B cell (primary cell): ENCODE results near the gene MTUS2. TPM values are rescaled to one million over a fixed set of nuclear protein-coding genes. Genes with fewer than 3 reads are reported as not detected.

ENCODE experiments used
- ATAC-seq: fragments of 200-7000 bp; cut with Tn5 transposase; one replicate; pipeline ENCODE4 v1.10.0; 2021; ENCODE audit warnings: low read depth, mild to moderate bottlenecking, moderate number of reproducible peaks, moderate library complexity
- CTCF ChIA-PET: fragments of 350-600 bp; sonication (Branson Sonifier 250); formaldehyde crosslinking; loops from one replicate; lab custom pipeline; 2021; ENCODE audit warnings: antibody characterized with exemption, inconsistent platforms; lab: Charles Lee
- POLR2A ChIA-PET: fragments of 350-600 bp; sonication (Branson Sonifier 250); formaldehyde crosslinking; loops from one replicate; lab custom pipeline; 2021; ENCODE audit warnings: antibody characterized with exemption; lab: Charles Lee
- DNase-seq: peaks from one replicate; pipeline ENCODE4 v3.0.0; 2013
- H2AFZ ChIP-seq: 2 replicates; pipeline ENCODE4 v1.6.1; 2012; ENCODE audit warnings: mild to moderate bottlenecking, low read depth, low read length; ENCODE audit not compliant: insufficient read depth, poor library complexity, severe bottlenecking
- H3K27ac ChIP-seq, 2 donors: 1 replicate in 1 of 2; 2 replicates in 1 of 2; pipeline ENCODE4 v1.5.1; 2012 to 2013; ENCODE audit warnings: low read length in 2 of 2, mild to moderate bottlenecking in 2 of 2, moderate library complexity in 1 of 2
- H3K27me3 ChIP-seq, 4 experiments: fragments of 200-600 bp in 1 of 4; sonication (generic) in 1 of 4; replicated peaks in 1 of 4; 1 replicate in 2 of 4; 2 replicates in 2 of 4; pipeline versions ENCODE4 v1.6.1 to v1.7.0; 2013 to 2016; ENCODE audit warnings: low read length in 3 of 4, mild to moderate bottlenecking in 2 of 4, mixed read lengths in 1 of 4, moderate library complexity in 1 of 4; ENCODE audit not compliant: insufficient read depth in 4 of 4, control insufficient read depth in 3 of 4; ENCODE audit errors: control extremely low read depth in 1 of 4
- H3K36me3 ChIP-seq, 2 experiments: replicated peaks in 1 of 2; 1 replicate in 1 of 2; 2 replicates in 1 of 2; pipeline versions ENCODE4 v1.6.1 to v1.7.1; 2013; ENCODE audit warnings: low read length in 1 of 2; ENCODE audit not compliant: insufficient read depth in 2 of 2, control insufficient read depth in 1 of 2; ENCODE audit errors: control extremely low read depth in 1 of 2, extremely low read depth in 1 of 2
- H3K4me1 ChIP-seq, 2 donors: fragments of 200-600 bp in 1 of 2; sonication (generic) in 1 of 2; 1 replicate in 1 of 2; 2 replicates in 1 of 2; pipeline versions ENCODE4 v1.5.1 to v1.6.1; 2013 to 2017; ENCODE audit warnings: low read length in 2 of 2; ENCODE audit not compliant: control insufficient read depth in 2 of 2, insufficient read depth in 2 of 2
- H3K4me2 ChIP-seq: replicated peaks from 2 replicates; pipeline ENCODE3; 2012; ENCODE audit warnings: mild to moderate bottlenecking, low read depth, low read length; ENCODE audit not compliant: poor library complexity, severe bottlenecking
- H3K4me3 ChIP-seq, 5 experiments: fragments of 200-600 bp in 1 of 5; sonication (generic) in 1 of 5; 1 replicate in 3 of 5; 2 replicates in 2 of 5; pipeline versions ENCODE4 v1.5.1 to v1.7.0; 2011 to 2016; ENCODE audit warnings: low read length in 4 of 5, mild to moderate bottlenecking in 4 of 5, low read depth in 2 of 5, control low read depth in 1 of 5, moderate library complexity in 1 of 5; ENCODE audit not compliant: insufficient read depth in 1 of 5; ENCODE audit errors: control extremely low read depth in 1 of 5, extremely low read depth in 1 of 5
- H3K79me2 ChIP-seq: fragments of 200-600 bp; sonication (generic); one replicate; pipeline ENCODE4 v1.6.0; 2016; ENCODE audit warnings: low read length; ENCODE audit not compliant: control insufficient read depth, insufficient read depth
- H3K9ac ChIP-seq: fragments of 200-600 bp; sonication (generic); 2 replicates; pipeline ENCODE4 v1.6.1; 2017; ENCODE audit warnings: mild to moderate bottlenecking, low read length, moderate library complexity
- H3K9me3 ChIP-seq, 3 donors: one replicate each; pipeline versions ENCODE4 v1.6.1 to v1.7.1; 2013; ENCODE audit warnings: low read length in 2 of 3; ENCODE audit not compliant: control insufficient read depth in 2 of 3, insufficient read depth in 1 of 3; ENCODE audit errors: control extremely low read depth in 1 of 3
- H4K20me1 ChIP-seq: 2 replicates; pipeline ENCODE4 v1.6.0; 2012; ENCODE audit warnings: mild to moderate bottlenecking, low read length; ENCODE audit not compliant: insufficient read depth, control insufficient read depth, poor library complexity, severe bottlenecking
- H3K27ac Mint-ChIP-seq: one replicate; pipeline ENCODE4 v1.8.0; 2021; ENCODE audit warnings: mixed read lengths
- H3K27me3 Mint-ChIP-seq: one replicate; pipeline ENCODE4 v1.8.0; 2021; ENCODE audit warnings: mixed read lengths
- H3K4me1 Mint-ChIP-seq: one replicate; pipeline ENCODE4 v1.8.0; 2021; ENCODE audit warnings: mixed read lengths
- H3K4me3 Mint-ChIP-seq: one replicate; pipeline ENCODE4 v1.8.0; 2021; ENCODE audit warnings: mixed read lengths
- H3K9me3 Mint-ChIP-seq: one replicate; pipeline ENCODE4 v1.8.0; 2022; ENCODE audit warnings: mixed read lengths; ENCODE audit not compliant: insufficient read depth
- CTCF ChIP-seq: fragments of 200-600 bp; IDR thresholded peaks from one replicate; pipeline ENCODE4 v1.8.0; 2022; ENCODE audit warnings: antibody characterized with exemption, mild to moderate bottlenecking
- EZH2 ChIP-seq: IDR thresholded peaks from 2 replicates; pipeline ENCODE4 v1.6.1; 2012; ENCODE audit warnings: borderline replicate concordance, low read depth, mild to moderate bottlenecking, moderate library complexity, low read length; ENCODE audit not compliant: insufficient read depth, poor library complexity, severe bottlenecking
- WGBS: methylation state at CpG from one replicate; pipeline ENCODE4 v1.1.5; 2013; ENCODE audit warnings: missing lambda C conversion rate; ENCODE audit not compliant: insufficient coverage; 5-methylcytosine and 5-hydroxymethylcytosine counted together
- intact Hi-C: fragments of 100-400 bp; cut with micrococcal nuclease; formaldehyde crosslinking; loops from one replicate; pipeline ENCODE4 v1.10.0; 2022
- polyA plus RNA-seq: library from polyadenylated mRNA; depleted of rRNA; stranded (reverse); fragments of >200 nt; gene quantifications from 2 replicates; pipeline ENCODE4 v1.2.3, GENCODE V29; 2012
- total RNA-seq, 2 donors: library from RNA; stranded (reverse); fragments of 120-200 nt in 1 of 2; gene quantifications; 1 replicate in 1 of 2; 2 replicates in 1 of 2; pipeline versions ENCODE4 v1.2.3 to v1.2.4, GENCODE V29; 2013 to 2022

The MTUS2 gene
- total and polyA plus RNA-seq, 2 donors (not counting 1 experiment from before 2014, with no cell fraction given) = 0.12 TPM; not detected in 1

GRCh38 chr13:29105779-29106178, 285.6 kb downstream of the MTUS2 start:
- DNase-seq (no peak), ATAC-seq (no peak)
- H3K9me3 Mint-ChIP-seq = no peaks in the 10 kb centered on the region
- POLR2A ChIA-PET = no interaction called here
- no peak overlapping the region for H3K27ac Mint-ChIP-seq
- no peak overlapping the region for H3K9ac ChIP-seq
- H3K4me1 ChIP-seq = no peaks in the 10 kb centered on the region
- H3K27me3 ChIP-seq = peaks cover 0 to 3% (median 2%) of the 10 kb centered on the region in 4 experiments
- intact Hi-C loops = no loop called here
- CTCF ChIA-PET = no interaction called here
- no peak overlapping the region for H3K4me3 ChIP-seq
- H3K27ac ChIP-seq = no peak overlapping the region
- TF ChIP-seq CTCF (no peak), EZH2 (no peak)
- H3K4me2 ChIP-seq = no peak overlapping the region
- H4K20me1 ChIP-seq = no peaks in the 10 kb centered on the region
- H3K36me3 ChIP-seq = no peaks in the 10 kb centered on the region
- peaks cover 27% of the 10 kb centered on the region for H3K27me3 Mint-ChIP-seq
- H3K4me3 Mint-ChIP-seq = no peak overlapping the region
- no peaks in the 10 kb centered on the region for H3K79me2 ChIP-seq
- no peak overlapping the region for H2AFZ ChIP-seq
- WGBS = 70% methylated on average over 4 of the region's 4 CpGs
- H3K9me3 ChIP-seq = no peaks in the 10 kb centered on the region
- no peaks in the 10 kb centered on the region for H3K4me1 Mint-ChIP-seq

- TF ChIP-seq EZH2 (no peak), CTCF (no peak)
- H3K9me3 Mint-ChIP-seq = no peaks in the 10 kb centered on the region
- ChIA-PET POLR2A (no interaction called here), CTCF (no interaction called here)
- 73% methylated on average over 1 of the region's 1 CpG for WGBS
- H3K27ac Mint-ChIP-seq = no peak overlapping the region
- H3K4me3 Mint-ChIP-seq = no peak overlapping the region
- no peaks in the 10 kb centered on the region for H4K20me1 ChIP-seq
- no peak for DNase-seq
- no peak overlapping the region for H3K4me3 ChIP-seq
- no peak for ATAC-seq
- no peaks in the 10 kb centered on the region for H3K4me1 Mint-ChIP-seq
- intact Hi-C loops = no loop called here
- H3K4me1 ChIP-seq = no peaks in the 10 kb centered on the region
- no peaks in the 10 kb centered on the region for H3K9me3 ChIP-seq
- H3K27me3 ChIP-seq = peaks cover 0 to 3% (median 2%) of the 10 kb centered on the region in 4 experiments
- H3K4me2 ChIP-seq = no peak overlapping the region
- peaks cover 22% of the 10 kb centered on the region for H3K27me3 Mint-ChIP-seq
- H3K27ac ChIP-seq = no peak overlapping the region
- H2AFZ ChIP-seq = no peak overlapping the region
- no peak overlapping the region for H3K9ac ChIP-seq
- H3K36me3 ChIP-seq = no peaks in the 10 kb centered on the region
- no peaks in the 10 kb centered on the region for H3K79me2 ChIP-seq
Measured at GRCh38 chr13:29106651-29107050, 286.5 kb downstream of the MTUS2 start.
